Left ventricle myocardium inferior (tissue), 1 donor: Measurements from ENCODE around the gene CFAP69. TPM values are rescaled to one million over a fixed set of nuclear protein-coding genes. Genes with fewer than 3 reads are reported as not detected.
A peak's percentile ranks its signal among the peaks of the same experiment; 100 is the strongest.

Source experiments
- DNase-seq: peaks from one replicate; pipeline ENCODE4 v3.0.0-alpha.2; 2020
- H3K27ac ChIP-seq: fragments of 200-600 bp; replicated peaks from 2 replicates; pipeline ENCODE4 v1.8.0; 2021
- H3K27me3 ChIP-seq: fragments of 200-600 bp; 2 replicates; pipeline ENCODE4 v1.8.0; 2021; ENCODE audit warnings: low read depth
- H3K36me3 ChIP-seq: fragments of 200-600 bp; 2 replicates; pipeline ENCODE4 v1.8.0; 2021
- H3K4me1 ChIP-seq: fragments of 200-600 bp; 2 replicates; pipeline ENCODE4 v1.8.0; 2021
- H3K4me3 ChIP-seq: fragments of 200-600 bp; 2 replicates; pipeline ENCODE4 v1.8.0; 2021; ENCODE audit warnings: mild to moderate bottlenecking, moderate library complexity
- H3K9me3 ChIP-seq: fragments of 200-600 bp; replicated peaks from 2 replicates; pipeline ENCODE4 v1.8.0; 2021
- CTCF ChIP-seq: fragments of 200-600 bp; IDR thresholded peaks from 2 replicates; pipeline ENCODE4 v1.8.0; 2021; ENCODE audit warnings: antibody characterized with exemption, mild to moderate bottlenecking, borderline replicate concordance
- intact Hi-C: fragments of 100-400 bp; cut with micrococcal nuclease; formaldehyde crosslinking; loops from one replicate; pipeline ENCODE4 v1.11.0; 2022
- total RNA-seq: library from RNA; stranded (reverse); fragmentation: NEBNext Ultra II Directional; extraction: Animal tissue kit (Norgen Biotek cat#: 25700); gene quantifications from one replicate; pipeline ENCODE4 v1.2.1, GENCODE V29; 2021
- donor health status: DM: no; HTN: yes; CAD: no; lungs with severe emphysema.

Gene CFAP69
- total RNA-seq, 1 donor from 2014 or later: 3.8 TPM

- Histone ChIP-seq H3K9me3 (no peaks in the 10 kb centered on the region), H3K27me3 (peaks cover 19% of the 10 kb centered on the region), H3K4me3 (no peak overlapping the region), H3K36me3 (no peaks in the 10 kb centered on the region), H3K27ac (no peak overlapping the region), H3K4me1 (peaks cover 28% of the 10 kb centered on the region)
- no peak for TF ChIP-seq CTCF
- intact Hi-C loops: no loop called here
- no peak for DNase-seq
These were observed 28.8 kb upstream of the CFAP69 start for GRCh38 chr7:90216080-90216674.

- Histone ChIP-seq H3K36me3 (no peaks in the 10 kb centered on the region), H3K4me3 (no peak overlapping the region), H3K9me3 (no peaks in the 10 kb centered on the region), H3K27ac (no peak overlapping the region), H3K4me1 (peaks cover 23% of the 10 kb centered on the region), H3K27me3 (peaks cover 13% of the 10 kb centered on the region)
- no peak for TF ChIP-seq CTCF
- intact Hi-C loops: no loop called here
- no peak for DNase-seq
These were observed 28.2 kb upstream of the CFAP69 start for GRCh38 chr7:90216771-90217170.

GRCh38 chr7:90222390-90222789, 22.6 kb upstream of the CFAP69 start:
- Histone ChIP-seq H3K4me3 (no peak overlapping the region), H3K4me1 (no peaks in the 10 kb centered on the region), H3K27ac (no peak overlapping the region), H3K27me3 (no peaks in the 10 kb centered on the region), H3K36me3 (no peaks in the 10 kb centered on the region), H3K9me3 (no peaks in the 10 kb centered on the region)
- DNase-seq: no peak
- intact Hi-C loops: no loop called here
- no peak for TF ChIP-seq CTCF

- Histone ChIP-seq H3K4me3 (no peak overlapping the region), H3K27me3 (no peaks in the 10 kb centered on the region), H3K4me1 (no peaks in the 10 kb centered on the region), H3K36me3 (no peaks in the 10 kb centered on the region), H3K27ac (peak overlapping the region; percentile 19), H3K9me3 (no peaks in the 10 kb centered on the region)
- TF ChIP-seq CTCF: no peak
- intact Hi-C loops: no loop called here
- DNase-seq: peak; percentile 18
These were observed 21.9 kb upstream of the CFAP69 start for GRCh38 chr7:90222811-90223725.

- Histone ChIP-seq H3K4me1 (no peaks in the 10 kb centered on the region), H3K4me3 (no peak overlapping the region), H3K27me3 (no peaks in the 10 kb centered on the region), H3K36me3 (no peaks in the 10 kb centered on the region), H3K27ac (no peak overlapping the region), H3K9me3 (no peaks in the 10 kb centered on the region)
- DNase-seq: no peak
- no peak for TF ChIP-seq CTCF
- intact Hi-C loops: no loop called here
These were observed 20.8 kb upstream of the CFAP69 start for GRCh38 chr7:90224195-90224594.
